Right hindlimb (tissue), 1 donor: ENCODE results near the gene SYNCRIP.
"Not testable (repeated sequence)": the region's sequence is repeated elsewhere in the genome, so short reads cannot be mapped to it uniquely, and the experiment has no call there.

Source experiments
- DNase-seq: peaks from one replicate; pipeline ENCODE4 v3.0.0-alpha.2; 2018

The SYNCRIP gene

DNA sequence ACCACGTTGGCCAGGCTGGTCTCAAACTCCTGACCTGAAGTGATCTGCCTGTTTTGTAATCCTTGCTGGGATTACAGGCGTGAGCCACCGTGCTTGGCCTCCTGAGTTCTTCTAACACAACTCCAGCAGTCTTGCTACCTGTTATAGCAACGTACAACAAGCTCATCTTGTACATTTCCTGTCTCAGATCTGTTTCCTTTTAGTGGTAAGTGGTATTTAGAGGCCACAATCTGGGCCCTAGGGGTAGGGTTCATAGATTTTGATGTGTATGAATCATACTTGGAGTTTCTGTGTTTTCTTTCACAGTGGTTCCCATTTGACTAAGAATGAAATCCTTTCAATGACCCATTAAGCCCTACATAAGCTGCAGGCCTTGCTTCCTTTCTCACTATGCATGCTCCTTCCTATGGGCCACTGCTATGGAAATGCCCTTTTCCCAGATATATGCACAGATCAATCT is 27.1 kb upstream of the SYNCRIP start:
- no peak for DNase-seq

- DNase-seq = no peak
These were observed 19.6 kb upstream of the SYNCRIP start for GRCh38 chr6:85662251-85662650.

- no peak for DNase-seq
These were observed 17.5 kb upstream of the SYNCRIP start for GRCh38 chr6:85660181-85660611.

GRCh38 chr6:85650606-85651005 is 7.9 kb upstream of the SYNCRIP start:
- DNase-seq = no peak

DNA sequence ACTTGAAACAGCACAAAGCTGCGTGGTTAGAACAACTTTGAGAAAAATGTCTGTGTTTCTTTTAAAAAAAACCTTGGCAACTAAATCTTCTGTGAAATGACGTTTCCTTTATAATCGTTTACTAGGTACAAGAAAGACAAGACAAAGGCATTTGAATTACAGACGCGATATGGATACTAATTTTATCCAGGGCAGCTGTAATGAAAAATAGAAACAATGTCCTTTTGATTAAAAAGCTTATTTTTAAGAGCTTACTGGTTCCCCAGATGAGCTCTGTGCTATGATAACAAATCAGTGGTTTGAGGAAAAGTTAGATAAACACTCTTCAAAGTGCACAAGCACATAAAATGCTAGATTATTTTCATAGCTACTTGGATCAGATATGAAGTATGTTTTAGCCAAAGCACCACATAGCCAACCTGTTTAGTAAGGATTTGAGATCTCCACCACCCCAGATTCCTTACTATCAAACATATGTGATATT is 1.6 kb upstream of the SYNCRIP start:
- no peak for DNase-seq

GRCh38 chr6:85643537-85644278 is 1.0 kb upstream of the SYNCRIP start:
- DNase-seq = peak; percentile 93

DNA sequence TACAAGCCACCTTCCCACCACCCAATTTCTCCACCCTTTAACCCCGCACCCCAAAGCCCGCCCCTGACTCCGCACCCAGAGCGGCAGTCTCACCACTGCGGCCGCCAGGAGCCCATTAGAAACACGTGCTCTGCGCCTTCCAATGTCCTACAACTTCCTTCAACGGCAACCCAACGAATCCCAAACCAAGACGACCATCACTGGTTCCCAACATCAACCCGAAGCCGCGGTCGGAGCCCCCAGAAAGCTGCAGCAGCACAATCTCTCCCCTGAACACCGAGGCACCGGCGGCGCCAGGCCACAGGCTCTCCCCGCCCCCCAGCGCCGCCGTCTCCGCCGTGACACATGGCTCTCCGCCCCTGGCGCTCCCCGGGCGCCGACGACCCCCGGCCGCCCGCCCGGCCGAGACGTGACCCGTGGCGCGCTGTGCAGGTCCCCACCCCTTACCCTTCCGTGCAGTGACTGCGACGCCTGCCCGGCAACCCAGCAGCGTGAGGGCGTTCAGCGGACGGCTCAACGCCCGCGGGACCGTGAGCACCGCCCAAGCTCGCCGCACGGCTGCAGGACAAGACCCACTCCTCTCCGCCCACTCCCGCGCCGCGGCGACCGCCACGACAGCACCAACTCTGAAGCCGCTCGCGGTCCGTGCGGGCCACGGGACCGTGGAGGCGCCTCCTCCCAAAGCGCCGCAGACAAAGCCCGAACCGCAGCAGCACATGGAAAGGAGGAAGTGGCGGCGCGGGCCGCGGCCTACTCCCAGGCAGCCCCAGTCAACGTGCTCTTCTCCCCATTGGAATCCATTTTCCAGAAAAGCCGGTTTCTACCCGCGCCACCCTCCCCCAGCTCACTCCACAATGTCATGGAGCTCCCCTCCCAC is 551 bp downstream of the SYNCRIP start:
- DNase-seq = peak; percentile 74

DNA sequence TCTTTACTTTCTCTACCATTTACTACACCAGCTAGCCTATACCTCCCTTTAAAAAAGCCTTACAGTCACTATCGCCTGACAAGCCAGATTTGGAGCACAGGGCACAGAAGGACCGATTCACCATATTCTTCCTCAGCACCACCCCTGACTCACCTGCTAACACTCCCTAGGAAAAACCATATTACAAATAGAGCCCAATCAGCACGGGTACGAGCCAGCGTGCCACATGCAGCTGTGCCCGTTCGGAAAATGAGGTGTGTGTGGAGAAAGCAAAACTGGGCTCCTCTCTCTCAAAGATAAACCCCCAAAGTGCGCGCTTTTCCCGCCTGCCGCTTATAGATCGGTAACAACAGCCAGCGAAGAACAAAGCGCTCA is 1.2 kb downstream of the SYNCRIP start:
- no peak for DNase-seq

GRCh38 chr6:85640821-85641220 is 1.9 kb downstream of the SYNCRIP start:
- DNase-seq = no peak

DNA sequence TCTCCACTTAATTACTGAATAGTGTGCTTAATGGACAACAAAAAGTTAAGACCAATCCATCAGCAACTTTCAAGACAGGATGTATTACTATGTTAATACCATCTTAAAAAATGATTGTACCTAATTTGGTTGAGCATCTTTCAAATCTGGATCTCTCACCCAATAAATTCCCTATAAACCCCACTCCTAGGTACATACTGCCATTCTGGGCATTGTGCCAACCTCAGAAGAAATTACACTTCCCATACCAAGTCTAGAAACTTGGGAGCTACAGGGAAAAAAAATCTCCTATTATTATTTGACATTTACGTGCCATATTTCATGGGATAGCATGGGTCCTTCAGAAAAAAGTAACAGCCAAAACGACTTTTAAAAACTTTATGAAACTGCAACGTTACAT is 5.1 kb downstream of the SYNCRIP start:
- DNase-seq = no peak

DNA sequence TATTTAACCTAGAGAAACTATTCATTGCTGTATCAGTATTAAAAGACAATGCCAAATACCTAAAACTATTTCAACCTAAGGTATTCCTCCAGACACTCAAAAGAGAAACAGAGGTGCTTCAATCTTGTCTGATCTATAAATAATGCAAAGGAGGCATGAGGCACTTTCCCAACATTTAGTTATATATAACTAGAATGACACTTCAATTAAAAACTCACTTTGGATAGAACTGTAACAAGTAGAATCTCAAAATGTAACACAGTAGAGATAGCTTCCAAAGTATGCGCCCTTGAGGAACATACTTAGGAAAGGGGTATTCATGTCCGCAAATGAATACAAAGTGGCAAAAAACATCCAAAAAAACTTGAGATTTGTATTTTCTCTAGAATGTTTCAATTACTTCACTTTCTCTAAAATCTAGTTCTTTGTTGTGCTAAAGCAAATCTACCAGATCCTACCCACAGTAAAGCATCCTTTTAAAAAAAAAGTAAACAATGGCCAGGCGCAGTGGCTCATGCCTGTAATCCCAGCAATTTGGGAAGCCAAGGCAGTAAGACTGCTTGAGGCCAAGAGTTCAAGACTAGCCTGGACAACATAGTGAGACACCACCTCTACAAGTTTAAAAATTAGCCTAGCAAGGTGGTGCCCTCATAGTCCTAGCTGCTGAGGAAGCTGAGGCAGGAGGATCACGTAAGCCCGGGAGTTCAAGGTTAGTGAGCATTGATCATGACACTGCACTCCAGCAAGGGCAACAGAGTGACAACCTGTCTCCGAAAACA is 10.3 kb downstream of the SYNCRIP start:
- no peak for DNase-seq

DNA sequence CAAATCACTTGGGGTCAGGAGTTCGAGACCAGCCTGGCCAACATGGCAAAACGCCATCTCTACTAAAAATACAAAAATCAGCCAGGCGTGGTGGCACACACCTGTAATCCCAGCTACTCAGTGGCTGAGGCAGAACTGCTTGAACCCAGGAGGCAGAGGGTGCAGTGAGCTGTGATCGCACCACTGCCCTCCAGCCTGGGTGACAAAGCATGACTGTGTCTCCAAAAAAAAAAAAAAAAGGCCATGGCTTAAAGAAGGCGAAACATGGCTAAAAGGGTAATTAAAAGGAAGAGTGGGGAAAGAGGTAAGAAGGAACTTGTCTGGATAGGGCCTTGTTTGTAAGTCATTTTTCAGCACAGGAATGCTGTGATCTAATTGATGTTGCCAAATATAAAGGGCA is 11.6 kb downstream of the SYNCRIP start:
- DNase-seq = not testable (repeated sequence)

DNA sequence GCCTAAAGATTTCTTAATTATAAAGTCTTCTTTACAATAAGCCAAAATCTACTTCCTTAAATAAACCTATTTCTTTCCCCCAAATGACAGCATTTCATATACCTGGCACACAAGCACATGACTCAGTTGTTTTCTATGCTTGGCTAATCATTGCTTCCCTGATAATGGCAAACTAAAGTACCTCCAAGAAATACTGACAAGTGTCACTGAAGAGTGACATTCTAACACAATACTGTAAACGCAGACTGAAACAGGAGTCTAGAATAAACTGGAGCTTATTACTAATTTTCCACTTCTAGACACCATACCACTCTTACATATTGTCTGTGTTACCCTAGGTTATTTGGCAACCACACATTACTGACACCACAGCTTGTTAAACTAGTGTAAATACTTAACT is 14.3 kb downstream of the SYNCRIP start:
- DNase-seq = no peak

DNA sequence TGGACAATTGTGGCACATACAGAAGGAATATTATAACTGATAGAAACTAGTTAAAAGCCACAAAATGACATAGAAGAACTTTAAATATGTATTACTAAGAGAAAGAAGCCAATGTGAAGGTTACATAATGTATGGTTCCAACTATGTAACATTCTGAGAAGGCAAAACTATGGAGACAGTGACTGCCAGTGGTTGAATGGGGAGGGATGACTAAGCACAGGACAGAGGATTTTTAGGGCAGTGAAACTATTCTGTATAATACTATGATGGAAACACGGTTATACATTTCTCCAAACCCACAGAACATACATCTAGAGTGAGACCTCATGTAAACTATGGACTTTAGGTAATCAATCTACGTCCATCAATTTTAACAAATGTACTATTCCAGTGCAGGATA is 22.4 kb downstream of the SYNCRIP start:
- no peak for DNase-seq

- DNase-seq = no peak
These were observed 27.9 kb downstream of the SYNCRIP start for GRCh38 chr6:85614780-85615179.

DNA sequence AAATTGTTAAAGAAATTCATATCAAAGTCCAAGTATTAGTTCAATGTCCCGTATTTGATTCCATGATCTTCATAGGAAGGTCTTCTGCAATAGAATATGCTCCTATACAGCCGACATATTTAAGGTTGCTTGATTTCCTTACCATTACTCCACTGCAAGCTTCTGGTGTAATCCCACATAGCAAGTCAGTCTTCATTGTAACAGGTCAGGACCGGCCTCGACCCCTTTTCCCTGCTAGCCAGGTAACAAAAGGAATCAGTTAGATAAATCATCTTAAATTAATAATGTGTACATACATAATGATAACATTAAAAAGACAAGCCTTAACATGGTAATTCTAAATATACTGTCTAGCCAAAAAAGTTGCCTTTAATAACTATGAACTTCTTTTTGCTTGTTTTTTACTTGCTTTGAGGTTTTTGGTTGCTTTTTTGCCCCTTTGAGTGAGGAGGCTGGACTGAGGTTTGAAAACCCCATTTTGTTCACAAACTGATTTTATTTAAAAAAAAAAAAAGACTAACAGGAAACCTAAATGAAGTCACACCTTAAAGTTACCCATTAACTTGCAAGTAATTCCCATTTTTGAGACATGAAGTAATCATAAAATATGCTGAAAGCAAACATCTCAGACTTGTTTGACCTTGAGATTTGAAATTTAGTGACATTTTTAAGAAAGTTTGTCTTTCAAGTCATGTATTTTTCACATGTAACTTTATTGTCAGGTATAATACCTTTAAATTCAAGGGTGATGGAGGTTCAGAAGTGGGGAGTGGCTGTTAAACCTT is 29.8 kb downstream of the SYNCRIP start:
- no peak for DNase-seq

GRCh38 chr6:85610182-85610895 is 32.3 kb downstream of the SYNCRIP start:
- no peak for DNase-seq

DNA sequence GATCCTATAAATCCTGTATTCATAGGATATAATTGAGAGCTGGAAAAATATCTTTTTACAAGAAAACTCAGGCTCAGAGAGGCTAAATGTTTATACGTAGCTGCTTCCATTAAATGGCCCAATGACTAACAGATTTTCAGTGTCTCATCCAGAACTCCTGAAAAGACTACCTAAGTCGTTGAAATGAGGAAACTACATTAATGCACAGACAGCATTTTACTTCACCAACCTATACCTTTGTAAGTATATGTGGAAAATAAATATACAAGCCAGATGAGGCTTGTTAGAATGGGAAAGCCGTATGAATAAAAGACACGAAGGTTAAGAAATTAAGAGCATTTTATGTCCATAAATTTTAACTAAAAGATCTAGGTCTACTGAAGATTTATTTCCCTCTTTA is 40.6 kb downstream of the SYNCRIP start:
- no peak for DNase-seq

DNA sequence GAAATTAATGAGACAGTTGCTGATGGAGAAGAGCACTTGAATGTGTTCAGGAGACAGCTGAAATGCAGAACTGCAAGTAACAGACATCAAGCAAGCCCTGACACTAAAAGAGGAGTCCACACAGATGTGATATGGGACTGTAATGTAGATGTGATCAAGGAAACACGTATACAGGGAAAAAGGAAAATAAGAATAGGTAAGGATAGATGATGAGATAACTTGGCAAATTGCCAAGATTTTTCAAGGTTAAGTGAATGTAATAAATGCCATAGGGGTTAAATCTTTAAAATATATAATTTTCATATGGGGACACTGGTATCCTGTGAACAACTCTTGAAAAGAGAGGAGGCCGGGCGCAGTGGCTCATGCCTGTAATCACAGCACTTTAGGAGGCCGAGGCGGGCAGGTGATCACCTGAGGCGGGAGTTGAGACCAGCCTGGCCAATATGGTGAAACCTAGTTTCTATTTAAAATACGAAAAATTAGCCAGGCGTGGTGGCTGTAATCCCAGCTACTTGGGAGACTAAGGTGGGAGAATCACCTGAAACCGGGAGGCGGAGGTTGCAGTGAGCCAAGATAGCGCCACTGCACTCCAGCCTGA is 41.9 kb downstream of the SYNCRIP start:
- DNase-seq = no peak

DNA sequence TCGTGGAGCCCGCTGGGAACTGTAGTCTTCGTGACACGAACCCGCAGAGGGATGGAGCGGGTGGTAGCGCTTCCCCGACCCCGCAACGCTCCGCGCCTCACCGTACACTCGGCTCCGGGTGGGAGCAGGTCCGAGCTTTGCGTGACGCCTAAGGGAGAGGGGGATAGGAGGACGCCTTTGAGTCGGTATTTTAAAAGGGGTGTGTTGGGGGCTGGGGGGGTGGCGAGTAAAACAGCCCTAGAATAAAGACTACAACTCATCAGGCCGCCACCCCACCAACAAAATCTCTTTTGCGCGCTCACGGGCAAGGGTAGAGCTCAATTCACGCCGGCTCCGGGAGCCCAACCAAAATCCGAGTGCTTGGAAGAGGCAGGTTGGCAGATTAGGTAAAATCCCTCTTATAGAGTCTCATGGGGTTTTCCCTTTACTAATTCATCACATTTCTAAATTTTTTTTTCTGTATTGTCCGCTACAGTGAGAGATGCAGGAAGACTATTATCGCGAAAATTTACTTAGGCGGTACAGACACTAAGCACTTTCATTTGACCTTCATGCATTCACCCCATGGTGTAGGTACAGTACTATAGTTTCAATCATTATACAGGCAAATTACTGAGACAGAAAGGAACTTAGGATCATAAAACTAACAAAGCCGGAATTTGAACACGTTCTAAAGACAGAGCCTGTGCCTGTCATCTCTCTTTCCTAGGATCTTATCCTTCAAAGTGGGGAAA is 48.3 kb downstream of the SYNCRIP start:
- DNase-seq = no peak
